Peyer's patch (tissue), 4 donors: ENCODE measurements around the gene RHOJ.

Source experiments
- CTCF ChIP-seq, 6 experiments: fragments of 450-650 bp in 4 of 6; fragments of 200-600 bp in 2 of 6; sonication (generic) in 1 of 6; IDR thresholded peaks; one replicate each; pipeline ENCODE4 v1.5.1; 2017 to 2019; ENCODE audit warnings: antibody characterized with exemption in 6 of 6, mild to moderate bottlenecking in 3 of 6, moderate library complexity in 1 of 6
- POLR2A ChIP-seq, 2 donors: fragments of 450-650 bp; IDR thresholded peaks; one replicate each; pipeline ENCODE4 v1.5.1; 2017; ENCODE audit warnings: antibody characterized with exemption in 2 of 2, mild to moderate bottlenecking in 2 of 2, moderate library complexity in 2 of 2

- TF ChIP-seq CTCF (IDR thresholded peaks at IDR 0.05) (peak in 3 of 6 experiments; percentile 9 to 32 (median 22)), POLR2A (IDR thresholded peaks at IDR 0.05) (no peak)
Measured at GRCh38 chr14:63308723-63309317, 104.6 kb downstream of the RHOJ start.
